GM18507 (cell line): ENCODE results near the gene FITM1.

ENCODE experiments used
- DNase-seq: peaks from one replicate; pipeline ENCODE4 v3.0.0; 2011; ENCODE audit warnings: low read depth; ENCODE audit not compliant: insufficient read length; ENCODE audit errors: extremely low spot score
- FAIRE-seq: peaks from 2 replicates; lab custom pipeline; 2011; peaks lifted over from hg19 to GRCh38; lab: Jason Lieb, UNC

FITM1 gene

DNA sequence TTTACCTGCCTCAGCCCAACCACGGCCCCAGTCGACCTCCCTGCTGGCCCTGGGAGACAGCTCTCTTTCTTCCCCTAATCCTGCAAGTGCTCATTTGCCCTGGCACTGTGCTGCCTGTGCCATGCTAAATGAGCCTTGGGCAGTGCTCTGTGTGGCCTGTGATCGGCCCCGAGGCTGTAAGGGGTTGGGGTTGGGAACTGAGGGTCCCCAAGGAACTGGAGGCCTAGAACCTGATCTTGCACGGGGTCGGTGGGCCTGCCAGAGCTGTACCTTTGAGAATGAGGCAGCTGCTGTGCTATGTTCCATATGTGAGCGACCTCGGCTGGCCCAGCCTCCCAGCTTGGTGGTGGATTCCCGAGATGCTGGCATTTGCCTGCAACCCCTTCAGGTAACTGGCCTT is 19.6 kb downstream of the FITM1 start:
- DNase-seq, result no peak
- no peak for FAIRE-seq

DNA sequence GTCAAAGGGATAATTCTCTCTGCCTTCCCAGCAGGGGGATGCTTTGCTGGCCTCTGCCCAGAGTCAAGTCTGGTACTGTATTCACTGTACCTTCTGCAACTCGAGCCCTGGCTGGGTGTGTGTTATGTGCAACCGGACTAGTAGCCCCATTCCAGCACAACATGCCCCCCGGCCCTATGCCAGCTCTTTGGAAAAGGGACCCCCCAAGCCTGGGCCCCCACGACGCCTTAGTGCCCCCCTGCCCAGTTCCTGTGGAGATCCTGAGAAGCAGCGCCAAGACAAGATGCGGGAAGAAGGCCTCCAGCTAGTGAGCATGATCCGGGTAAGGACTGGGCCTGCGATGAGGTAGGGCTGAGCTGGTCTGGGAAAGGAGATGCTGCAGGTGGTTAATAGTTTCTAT is 20.1 kb downstream of the FITM1 start:
- DNase-seq, result no peak

DNA sequence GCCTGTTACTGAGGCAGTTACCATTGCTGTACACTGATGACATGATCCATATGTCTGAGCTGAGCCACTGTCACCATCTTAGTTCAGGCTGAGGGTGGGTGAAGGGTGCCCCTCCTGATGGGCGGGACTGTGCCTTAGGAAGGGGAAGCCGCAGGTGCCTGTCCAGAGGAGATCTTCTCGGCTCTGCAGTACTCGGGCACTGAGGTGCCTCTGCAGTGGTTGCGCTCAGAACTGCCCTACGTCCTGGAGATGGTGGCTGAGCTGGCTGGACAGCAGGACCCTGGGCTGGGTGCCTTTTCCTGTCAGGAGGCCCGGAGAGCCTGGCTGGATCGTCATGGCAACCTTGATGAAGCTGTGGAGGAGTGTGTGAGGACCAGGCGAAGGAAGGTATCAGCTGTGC is 20.5 kb downstream of the FITM1 start:
- FAIRE-seq, result no peak

More for the DNA sequence above, 20.1 kb downstream of the FITM1 start:
- FAIRE-seq, result no peak

DNA sequence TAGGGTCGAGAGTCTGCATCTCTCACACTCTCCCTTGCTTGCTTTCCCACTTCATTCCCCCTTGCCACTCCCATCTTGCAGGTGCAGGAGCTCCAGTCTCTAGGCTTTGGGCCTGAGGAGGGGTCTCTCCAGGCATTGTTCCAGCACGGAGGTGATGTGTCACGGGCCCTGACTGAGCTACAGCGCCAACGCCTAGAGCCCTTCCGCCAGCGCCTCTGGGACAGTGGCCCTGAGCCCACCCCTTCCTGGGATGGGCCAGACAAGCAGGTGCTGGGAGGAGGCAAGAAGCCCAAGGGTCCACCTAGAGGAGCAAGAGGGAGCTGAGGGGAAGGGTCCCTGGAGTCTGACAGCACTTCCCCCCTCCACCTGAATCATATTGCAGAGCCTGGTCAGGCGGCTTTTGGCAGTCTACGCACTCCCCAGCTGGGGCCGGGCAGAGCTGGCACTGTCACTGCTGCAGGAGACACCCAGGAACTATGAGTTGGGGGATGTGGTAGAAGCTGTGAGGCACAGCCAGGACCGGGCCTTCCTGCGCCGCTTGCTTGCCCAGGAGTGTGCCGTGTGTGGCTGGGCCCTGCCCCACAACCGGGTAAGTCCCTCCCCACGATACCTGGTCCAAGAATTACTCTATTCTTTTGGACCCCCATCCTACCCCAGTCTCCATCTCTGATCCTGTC is 21.1 kb downstream of the FITM1 start:
- no peak for FAIRE-seq
- DNase-seq, result no peak

More for the DNA sequence above, 20.5 kb downstream of the FITM1 start:
- no peak for DNase-seq

DNA sequence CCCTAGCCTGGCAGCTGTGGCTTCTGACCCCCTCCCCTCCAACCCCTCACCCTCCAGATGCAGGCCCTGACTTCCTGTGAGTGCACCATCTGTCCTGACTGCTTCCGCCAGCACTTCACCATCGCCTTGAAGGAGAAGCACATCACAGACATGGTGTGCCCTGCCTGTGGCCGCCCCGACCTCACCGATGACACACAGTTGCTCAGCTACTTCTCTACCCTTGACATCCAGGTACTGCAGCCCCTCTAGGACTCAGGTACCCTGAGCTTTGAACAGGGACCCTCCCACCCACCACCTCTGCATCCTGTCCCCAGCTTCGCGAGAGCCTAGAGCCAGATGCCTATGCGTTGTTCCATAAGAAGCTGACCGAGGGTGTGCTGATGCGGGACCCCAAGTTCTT is 24.6 kb downstream of the FITM1 start:
- no peak for DNase-seq
- FAIRE-seq, result no peak

DNA sequence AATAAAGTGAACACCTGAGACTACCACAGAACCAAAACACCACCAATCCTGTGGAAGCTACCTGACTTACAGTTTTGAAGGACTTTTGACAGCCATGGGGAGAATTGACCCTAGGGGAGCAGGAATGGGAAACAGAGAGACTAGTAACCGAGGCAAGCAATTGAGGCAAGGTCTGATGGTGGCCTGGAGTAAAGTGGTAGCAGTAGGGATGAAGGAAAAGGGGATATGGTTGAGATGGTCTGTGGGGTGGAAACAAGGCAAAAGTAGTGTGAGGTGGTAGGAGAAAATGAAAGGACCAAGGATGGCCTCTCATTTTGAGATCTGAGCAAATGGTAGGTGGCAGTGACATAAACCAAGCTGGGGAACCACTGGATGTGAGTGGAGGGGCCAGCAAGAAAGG is 26.4 kb downstream of the FITM1 start:
- no peak for FAIRE-seq
- no peak for DNase-seq

DNA sequence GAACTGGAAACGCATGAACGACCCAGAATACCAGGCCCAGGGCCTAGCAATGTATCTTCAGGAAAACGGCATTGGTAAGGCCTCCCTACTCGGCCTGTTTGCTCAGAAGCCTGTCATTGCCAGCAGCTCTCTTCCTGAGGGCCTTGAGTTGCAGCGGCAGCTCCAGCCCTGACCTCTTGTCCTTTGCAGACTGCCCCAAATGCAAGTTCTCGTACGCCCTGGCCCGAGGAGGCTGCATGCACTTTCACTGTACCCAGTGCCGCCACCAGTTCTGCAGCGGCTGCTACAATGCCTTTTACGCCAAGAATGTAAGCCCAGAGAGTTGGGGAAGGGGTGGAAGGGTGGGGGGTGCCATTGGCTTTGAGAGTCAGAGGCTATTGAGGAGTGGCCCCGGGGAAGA is 26.9 kb downstream of the FITM1 start:
- DNase-seq, result no peak
- no peak for FAIRE-seq

DNA sequence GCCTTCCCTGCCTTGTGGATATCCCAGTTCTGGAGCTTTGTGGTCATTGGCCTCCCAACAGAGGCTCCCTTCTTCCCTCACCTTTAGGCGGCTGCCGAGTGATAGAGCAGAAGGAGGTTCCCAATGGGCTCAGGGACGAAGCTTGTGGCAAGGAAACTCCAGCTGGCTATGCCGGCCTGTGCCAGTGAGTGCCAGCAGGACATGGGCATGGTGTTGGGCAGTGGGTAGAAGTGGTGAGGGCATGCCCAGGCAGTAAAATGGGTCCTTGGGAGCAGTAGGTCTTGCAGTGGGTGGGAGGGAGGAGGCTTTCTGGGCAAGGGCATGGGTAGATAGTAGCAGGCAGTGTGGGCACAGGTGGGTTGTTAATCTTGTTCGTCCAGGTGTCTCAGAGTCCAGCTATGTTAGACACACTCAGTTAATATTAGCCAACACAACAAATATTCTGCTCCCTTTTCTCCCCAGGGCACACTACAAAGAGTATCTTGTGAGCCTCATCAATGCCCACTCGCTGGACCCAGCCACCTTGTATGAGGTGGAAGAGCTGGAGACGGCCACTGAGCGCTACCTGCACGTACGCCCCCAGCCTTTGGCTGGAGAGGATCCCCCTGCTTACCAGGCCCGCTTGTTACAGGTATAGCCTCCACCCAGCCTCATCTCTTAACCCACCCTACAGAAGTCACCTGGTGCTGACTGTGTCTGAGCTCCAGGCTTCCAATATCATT is 29.5 kb downstream of the FITM1 start:
- FAIRE-seq (no peak), DNase-seq (no peak)

DNA sequence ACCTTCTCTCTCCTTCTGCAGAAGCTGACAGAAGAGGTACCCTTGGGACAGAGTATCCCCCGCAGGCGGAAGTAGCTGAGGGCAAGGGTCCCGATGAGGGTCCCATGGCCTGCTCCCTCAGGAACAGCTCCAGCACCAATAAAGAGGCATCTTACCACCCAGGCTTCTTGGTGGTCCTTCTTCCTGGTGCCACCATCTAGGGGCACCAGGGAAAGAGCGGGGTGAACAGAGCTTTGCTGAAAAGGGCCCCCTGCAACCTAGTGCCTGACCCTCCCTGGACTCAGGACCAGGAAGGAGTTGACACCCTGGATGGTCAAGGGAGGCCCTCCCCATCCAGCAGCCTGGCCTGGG is 30.0 kb downstream of the FITM1 start:
- no peak for FAIRE-seq
- no peak for DNase-seq

DNA sequence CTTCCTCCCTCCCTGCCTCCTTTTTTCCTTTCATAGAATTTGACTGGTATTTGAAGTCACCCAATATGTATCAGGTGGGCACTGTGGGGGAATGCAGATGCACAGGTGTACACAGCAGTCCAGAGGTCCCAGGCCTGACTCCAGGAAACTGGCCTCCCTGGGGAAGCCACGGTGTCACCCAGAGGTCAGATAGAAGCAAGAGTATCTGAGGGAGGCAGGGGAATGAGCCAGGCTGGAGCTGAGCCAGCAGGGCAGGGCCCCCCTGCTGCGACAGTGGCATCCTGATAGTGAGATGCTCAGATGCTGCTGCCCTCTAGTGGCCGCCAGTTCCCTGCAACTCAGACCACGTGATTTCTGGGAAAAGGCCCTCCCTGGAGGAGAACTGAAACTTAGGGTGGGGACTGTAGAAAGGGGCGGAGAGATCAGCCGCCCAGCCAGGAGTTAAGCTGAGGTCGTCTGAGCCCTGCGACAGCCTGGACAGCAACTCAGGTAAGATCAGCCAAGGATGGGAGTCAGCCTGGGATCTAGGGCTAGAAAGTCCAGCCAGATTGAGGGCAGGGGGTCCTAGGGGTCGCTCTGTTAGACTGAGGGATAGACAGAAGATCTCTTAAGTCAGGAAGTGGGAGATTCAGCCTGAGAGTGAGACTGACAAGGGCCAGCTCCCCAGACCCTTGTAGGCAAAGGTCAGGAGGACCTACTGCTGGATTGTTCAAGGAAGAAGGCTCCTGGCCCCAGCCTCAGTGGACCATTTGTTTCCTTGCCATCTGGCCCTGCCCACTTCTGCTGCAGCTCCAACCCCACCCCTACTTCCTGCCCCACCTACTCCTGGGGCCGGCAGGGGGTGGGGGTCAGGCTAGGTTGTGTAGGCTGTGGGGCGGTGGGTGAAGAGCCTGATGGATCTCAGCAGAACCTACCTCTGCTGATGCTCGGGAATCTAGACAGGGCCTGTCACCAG is 30.7 kb downstream of the FITM1 start, which contains the start of gene IRF9:
TSS of gene IRF9 (plus strand) at position 416 of the 955 bp plus-strand sequence. CDS start 880 bp downstream, outside the sequence.
- FAIRE-seq (peak; percentile 97), DNase-seq (peak; percentile 88)

DNA sequence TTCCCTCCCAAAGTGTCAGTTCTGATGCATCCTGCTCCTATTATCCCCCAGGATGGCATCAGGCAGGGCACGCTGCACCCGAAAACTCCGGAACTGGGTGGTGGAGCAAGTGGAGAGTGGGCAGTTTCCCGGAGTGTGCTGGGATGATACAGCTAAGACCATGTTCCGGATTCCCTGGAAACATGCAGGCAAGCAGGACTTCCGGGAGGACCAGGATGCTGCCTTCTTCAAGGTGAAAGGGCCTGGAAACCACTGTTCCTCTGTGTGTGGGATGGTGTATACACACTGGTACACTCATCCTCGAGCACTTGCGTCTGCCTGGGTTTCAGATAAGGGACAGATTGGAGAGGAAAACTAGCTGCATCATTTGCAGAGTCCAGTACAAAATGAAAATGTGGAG is 31.6 kb downstream of the FITM1 start:
- DNase-seq (no peak), FAIRE-seq (no peak)

DNA sequence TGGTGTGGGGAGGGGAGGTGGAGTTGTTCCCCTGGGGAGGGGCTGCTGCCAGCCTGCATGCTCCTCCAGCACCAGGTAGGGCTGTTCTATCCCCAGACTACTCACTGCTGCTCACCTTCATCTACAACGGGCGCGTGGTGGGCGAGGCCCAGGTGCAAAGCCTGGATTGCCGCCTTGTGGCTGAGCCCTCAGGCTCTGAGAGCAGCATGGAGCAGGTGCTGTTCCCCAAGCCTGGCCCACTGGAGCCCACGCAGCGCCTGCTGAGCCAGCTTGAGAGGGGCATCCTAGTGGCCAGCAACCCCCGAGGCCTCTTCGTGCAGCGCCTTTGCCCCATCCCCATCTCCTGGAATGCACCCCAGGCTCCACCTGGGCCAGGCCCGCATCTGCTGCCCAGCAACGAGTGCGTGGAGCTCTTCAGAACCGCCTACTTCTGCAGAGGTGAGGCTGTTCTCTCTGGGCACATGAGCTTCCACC is 34.1 kb downstream of the FITM1 start:
- FAIRE-seq (no peak), DNase-seq (no peak)

DNA sequence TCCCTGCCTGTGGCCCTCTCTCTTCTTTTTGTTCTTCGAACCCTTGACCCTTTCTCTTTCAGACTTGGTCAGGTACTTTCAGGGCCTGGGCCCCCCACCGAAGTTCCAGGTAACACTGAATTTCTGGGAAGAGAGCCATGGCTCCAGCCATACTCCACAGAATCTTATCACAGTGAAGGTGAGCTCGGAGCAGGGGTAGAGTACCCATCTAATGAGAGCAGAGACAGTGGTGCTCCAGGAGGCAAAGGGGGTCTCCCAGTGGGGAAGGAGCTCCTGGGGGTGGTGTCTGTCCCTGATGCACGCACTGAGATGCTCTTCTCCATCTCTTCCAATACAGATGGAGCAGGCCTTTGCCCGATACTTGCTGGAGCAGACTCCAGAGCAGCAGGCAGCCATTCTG is 35.3 kb downstream of the FITM1 start:
- FAIRE-seq (no peak), DNase-seq (no peak)

DNA sequence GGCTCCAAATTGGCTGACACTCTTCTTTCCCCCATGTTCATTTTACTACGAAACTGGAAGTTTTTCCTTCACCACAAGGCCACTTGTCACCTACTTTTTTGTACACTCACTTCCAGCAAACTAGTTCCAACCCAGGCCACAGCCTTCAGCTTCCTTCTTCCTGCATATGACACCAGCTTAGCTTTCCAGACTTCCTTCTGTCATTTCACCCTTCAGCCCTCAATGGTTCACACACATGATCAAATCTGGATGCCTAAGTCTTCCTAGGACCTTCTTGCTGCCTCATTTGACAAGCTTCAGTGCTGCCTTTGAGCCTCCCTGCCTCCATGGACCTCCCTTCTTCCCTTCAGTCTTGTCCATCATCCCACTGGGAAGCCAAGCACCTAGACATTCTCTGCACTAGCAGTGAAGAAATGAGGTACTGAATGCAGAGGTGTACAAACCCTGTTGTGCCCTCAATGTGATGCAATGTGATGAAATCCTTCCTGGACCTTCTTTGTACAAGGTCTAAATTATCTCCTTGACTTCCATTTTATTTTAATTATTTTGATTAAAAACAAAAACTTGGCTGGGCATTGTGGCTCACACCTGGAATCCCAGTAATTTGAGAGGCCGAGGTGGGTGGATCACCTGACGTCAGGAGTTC is 37.1 kb downstream of the FITM1 start:
- no peak for FAIRE-seq
- no peak for DNase-seq

DNA sequence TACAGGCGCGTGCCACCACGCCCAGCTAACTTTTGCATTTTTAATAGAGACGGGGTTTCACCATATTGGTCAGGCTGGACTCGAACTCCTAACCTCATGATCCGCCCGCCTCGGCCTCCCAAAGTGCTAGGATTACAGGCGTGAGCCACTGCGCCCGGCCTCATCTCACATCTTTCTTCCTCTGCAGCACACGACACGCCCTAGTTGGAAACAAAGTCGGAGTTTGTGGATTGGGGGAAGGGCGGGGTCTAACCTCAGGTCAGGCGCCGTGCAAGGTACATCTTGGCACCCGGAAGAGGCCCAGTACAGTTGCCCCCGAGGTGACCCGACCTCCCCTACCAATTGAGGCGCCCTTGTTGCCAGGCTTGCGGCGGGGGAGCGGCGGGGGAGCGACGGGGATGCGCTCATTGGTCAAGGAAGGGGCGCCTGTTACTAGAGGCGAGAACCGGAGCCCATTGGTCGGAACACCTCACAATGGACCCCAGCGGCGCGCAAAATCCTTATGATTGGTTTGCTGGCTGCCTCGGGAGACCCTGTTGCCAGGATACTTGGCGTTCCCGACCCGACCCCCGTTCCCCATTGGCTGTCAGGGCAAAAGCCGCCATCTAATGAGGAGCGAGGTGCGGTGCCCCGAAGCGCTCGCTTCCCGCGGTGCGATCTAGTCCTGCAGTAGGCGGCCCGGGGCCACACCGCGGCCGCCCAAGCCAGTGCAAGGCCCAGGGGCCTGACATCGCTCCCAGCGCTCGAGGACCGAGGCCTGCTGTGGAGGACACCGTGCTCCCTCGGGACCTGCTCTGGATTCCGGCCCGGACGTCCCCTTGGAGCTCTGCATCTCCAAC is 41.2 kb downstream of the FITM1 start, which contains the start of gene REC8:
TSS of gene REC8 (plus strand) at position 659 of the 839 bp plus-strand sequence. CDS start 473 bp downstream, outside the sequence.
- FAIRE-seq (peak; percentile 94), DNase-seq (peak; percentile 91)

DNA sequence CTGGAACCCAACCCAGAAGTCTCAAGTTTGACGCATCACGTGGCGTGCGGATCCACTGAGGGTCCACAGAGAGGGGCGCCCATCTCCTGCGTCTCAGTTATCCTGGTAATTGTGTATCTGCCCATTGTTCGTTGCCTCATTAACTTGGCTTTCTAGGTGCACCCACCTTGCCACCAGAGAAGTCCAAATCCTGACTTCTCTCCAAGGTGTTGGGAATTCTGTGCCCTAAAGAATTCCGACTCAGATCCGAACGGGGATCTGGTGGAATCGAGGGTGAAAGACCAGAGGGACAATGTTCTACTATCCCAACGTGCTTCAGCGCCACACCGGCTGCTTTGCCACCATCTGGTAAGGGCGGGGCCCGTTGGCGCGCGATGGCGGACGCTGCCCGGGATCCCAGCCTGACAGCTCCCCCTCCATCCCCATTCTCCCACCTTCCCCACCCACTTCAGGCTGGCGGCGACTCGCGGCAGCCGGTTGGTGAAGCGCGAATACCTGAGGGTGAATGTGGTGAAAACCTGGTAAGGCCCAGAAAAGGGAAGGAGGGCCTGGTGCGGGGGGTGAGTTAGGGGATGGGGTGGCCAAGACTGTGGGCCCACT is 41.9 kb downstream of the FITM1 start:
- FAIRE-seq, result no peak
- no peak for DNase-seq

DNA sequence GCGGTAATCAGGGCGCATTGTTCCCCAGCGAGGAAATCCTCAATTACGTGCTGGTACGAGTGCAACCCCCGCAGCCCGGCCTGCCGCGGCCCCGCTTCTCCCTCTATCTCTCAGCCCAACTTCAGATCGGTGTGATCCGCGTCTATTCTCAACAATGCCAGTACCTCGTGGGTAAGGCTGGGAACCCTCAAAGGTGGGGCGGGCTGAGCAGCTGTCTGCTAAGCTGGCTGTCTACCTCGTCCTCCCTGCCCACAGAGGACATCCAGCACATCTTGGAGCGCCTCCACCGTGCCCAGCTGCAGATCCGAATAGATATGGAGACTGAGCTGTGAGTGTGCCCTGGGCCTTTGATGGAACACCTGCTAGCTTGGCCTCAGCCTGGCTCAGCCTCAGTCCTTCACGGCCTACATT is 42.4 kb downstream of the FITM1 start:
- no peak for FAIRE-seq

DNA sequence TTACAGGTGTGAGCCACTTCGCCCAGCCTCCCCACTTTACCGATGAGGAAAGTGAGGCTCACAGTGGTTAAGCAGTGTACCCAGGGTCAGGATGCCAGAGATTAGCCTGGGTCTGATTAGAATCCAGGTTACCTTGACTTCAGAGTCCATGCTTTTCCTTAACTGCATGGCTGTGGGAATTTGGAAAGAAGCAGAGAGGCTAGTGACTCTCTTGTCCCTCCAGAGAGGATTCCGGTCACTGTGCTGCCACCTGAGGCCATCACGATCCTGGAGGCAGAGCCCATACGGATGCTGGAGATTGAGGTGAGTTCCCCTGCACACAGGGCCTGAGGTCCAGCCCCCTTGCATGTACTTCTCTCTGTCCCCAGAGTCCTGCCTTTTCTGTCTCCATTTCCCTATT is 46.1 kb downstream of the FITM1 start:
- FAIRE-seq, result no peak
- no peak for DNase-seq

More for the DNA sequence above, 42.4 kb downstream of the FITM1 start:
- DNase-seq, result no peak
